GM19351 (cell line): ENCODE results near the gene LMX1B.

Source experiments
- ATAC-seq: cut with Tn5 transposase; IDR thresholded peaks from one replicate; pipeline ENCODE4 v1.9.1; 2021; ENCODE audit warnings: mild to moderate bottlenecking, moderate library complexity; ENCODE audit not compliant: unreplicated experiment

Gene LMX1B

GRCh38 chr9:126630458-126631237 lies 16.9 kb downstream of the LMX1B start:
- no peak for ATAC-seq

GRCh38 chr9:126631254-126631653 lies 17.5 kb downstream of the LMX1B start:
- ATAC-seq = no peak

- no peak for ATAC-seq
Measured at GRCh38 chr9:126633881-126634558, 20.3 kb downstream of the LMX1B start.

DNA sequence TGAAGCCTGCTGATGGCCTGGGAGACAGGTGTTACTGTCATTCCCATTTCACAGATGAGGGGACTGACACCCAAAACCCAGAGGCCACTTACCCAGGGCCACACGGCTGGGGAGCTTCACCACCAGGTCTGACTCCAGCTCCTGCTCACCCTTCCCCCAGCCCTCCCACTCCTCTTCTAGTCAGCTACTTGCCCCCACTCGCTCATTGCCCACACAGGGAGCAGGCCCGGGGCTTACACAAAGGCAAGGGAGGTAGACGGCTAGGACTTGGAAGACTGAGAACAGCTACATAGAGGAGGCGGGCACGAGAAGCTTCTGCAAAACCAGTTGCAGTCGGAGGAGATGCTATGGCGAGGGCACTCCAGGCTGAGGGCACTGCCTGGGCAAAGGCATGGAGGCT lies 21.3 kb downstream of the LMX1B start:
- no peak for ATAC-seq

GRCh38 chr9:126635661-126636439 lies 22.1 kb downstream of the LMX1B start:
- ATAC-seq = no peak

DNA sequence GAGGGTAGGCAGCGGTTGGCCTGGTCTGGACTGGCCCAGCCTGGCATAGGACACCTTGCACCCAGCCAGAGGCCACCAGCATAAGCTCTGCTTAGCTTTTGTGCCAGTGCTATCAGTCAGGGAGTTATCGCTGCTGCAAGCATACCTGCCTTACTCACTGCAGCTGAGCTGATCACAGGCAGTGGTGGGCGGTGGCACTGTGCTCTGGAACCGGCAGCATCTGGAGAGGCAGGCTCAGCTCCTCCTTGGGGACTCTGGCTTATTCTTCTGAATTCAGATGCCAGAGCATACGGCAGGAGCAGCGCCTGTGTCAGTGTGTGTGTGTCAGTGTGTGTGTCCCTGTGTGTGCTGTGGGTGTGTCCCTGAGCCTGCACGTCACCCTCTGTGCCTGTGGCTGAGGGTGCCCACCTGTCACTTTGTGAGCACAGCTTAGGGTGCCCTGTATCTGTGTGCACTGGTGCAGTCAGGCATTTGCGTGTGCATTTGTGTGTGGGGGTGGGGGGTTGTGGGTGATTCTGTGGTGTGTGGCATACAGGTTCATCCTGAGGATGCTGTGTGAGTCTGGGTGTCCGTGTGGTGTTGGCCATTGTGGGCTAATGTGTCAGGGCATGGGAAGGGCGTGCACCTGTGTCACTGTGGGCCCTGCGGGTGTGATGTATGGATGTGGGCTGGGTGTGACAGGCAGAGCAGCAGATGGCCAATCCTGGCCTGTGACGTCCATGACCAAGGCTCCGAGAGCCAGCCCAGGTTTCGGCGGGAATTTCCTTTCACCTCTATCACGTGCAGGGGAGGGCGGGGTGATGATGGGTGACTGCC lies 23.5 kb downstream of the LMX1B start:
- no peak for ATAC-seq

DNA sequence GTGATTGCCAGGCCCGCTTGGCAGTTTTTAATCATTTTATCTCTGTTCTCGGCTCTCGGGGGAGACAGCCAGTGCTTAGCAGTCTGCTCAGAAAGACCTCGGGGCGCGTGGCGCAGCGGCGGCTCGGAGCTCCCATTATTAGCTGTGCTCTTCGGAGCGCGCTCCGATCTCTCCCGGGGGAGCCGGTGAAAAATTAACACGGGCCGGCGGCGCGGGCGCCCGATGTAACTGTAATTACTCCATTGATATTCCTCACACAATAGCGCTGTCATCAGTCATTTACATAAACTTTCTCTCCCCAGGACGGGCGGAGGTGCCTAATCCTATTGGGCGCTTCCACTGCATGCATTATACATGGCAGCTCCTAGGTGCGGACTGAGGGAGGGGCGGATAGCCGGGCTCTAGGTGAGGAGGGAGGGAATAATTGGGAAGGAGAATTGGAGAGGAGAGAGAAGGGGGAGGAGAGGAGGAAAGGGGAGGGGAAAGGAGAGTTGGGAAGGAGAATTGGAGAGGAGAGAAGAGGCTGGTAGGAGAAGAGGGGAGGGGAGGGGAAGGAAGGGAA lies 24.9 kb downstream of the LMX1B start:
- no peak for ATAC-seq

- ATAC-seq = no peak
Measured at GRCh38 chr9:126639318-126640000, 25.7 kb downstream of the LMX1B start.

DNA sequence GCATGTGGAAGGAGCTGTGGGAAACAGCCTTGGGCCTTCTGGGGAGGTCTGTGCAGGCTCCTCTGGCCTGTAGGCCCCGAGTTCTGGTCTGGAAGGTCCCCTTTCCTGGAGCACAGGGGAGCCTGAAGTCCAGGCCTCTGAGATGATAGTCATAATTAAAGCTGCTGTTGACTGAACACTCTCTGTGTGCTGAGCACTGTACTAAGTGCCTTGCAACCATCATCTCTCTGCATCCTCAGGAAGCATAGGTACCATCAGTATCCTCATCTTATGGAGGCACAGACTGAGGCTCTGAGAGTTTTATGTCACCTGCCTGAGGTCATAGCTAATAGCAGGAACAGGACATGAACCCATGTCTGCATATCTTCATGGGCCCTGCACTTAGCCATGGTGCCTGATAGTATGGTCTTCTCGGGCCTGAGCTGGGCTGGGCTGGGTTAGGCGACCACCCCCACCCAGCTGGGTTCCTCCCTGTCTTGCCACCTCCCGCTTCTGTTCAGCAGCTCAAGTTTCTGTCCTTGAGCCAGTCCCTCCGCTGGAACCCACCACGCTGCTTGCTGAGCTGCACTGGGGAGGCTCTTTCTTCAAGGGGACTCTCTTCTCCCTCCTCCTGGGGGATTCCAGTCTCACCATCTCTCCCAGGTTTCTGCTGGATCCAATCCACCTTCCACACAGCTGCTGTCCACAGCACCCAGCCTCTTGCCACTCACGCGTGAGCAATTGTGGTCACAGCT lies 27.6 kb downstream of the LMX1B start:
- ATAC-seq = no peak

- ATAC-seq = no peak
Measured at GRCh38 chr9:126642010-126642744, 28.4 kb downstream of the LMX1B start.

GRCh38 chr9:126642839-126643238 lies 29.1 kb downstream of the LMX1B start:
- ATAC-seq = no peak

GRCh38 chr9:126643945-126644527 lies 30.3 kb downstream of the LMX1B start:
- ATAC-seq = no peak

GRCh38 chr9:126646162-126646561 lies 32.4 kb downstream of the LMX1B start:
- ATAC-seq = no peak

DNA sequence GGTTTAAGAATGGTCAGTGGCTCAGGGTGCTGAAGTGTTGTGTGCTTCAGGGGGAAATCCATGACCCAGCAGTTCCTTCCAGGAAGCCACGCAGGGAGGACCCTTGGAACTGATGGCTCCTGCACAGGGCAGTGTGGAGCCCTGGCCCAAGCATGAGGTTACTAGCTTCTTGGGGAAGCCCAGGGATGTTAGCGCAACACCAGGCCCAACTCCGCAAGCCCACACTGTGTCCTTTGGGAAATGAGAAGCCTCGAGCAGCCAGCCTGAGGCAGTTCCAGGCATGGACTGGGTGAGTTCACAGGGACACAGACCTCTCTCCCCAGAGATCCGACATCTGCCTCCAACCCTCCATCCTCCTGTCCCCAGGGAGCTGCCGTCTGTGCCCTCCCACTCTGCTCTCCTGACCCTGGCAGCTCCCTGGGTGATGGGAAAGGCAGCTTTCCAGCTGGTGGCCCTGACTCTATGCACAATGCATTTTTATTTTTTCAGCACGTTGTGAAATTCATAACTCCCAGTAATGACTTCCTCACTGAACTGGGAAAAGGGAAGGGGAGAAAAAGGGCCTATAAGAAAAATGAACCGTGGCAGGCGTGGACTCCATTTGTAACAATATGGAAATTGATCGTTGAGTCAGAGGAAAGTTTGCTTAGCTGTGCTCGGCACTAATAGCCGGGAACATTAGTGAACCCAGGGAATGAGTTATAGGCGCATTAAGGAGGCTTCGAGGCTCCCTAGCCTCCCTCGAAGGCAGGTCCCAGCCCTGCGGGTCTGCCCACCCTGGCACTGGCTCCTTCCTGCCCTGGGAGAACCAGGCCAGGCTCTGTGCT lies 34.1 kb downstream of the LMX1B start:
- ATAC-seq = no peak

GRCh38 chr9:126649477-126649876 lies 35.7 kb downstream of the LMX1B start:
- no peak for ATAC-seq

GRCh38 chr9:126650404-126651341 lies 36.9 kb downstream of the LMX1B start:
- no peak for ATAC-seq
